B cell (primary cell): ENCODE data around the gene MBTPS2. TPM values are rescaled to one million over a fixed set of nuclear protein-coding genes. Genes with fewer than 3 reads are reported as not detected.
"Not testable (repeated sequence)": the region's sequence is repeated elsewhere in the genome, so short reads cannot be mapped to it uniquely, and the experiment has no call there.

Source experiments
- ATAC-seq: fragments of 200-7000 bp; cut with Tn5 transposase; one replicate; pipeline ENCODE4 v1.10.0; 2021; ENCODE audit warnings: low read depth, mild to moderate bottlenecking, moderate number of reproducible peaks, moderate library complexity
- CTCF ChIA-PET: fragments of 350-600 bp; sonication (Branson Sonifier 250); formaldehyde crosslinking; loops from one replicate; lab custom pipeline; 2021; ENCODE audit warnings: antibody characterized with exemption, inconsistent platforms; lab: Charles Lee
- POLR2A ChIA-PET: fragments of 350-600 bp; sonication (Branson Sonifier 250); formaldehyde crosslinking; loops from one replicate; lab custom pipeline; 2021; ENCODE audit warnings: antibody characterized with exemption; lab: Charles Lee
- DNase-seq: peaks from one replicate; pipeline ENCODE4 v3.0.0; 2013
- H2AFZ ChIP-seq: 2 replicates; pipeline ENCODE4 v1.6.1; 2012; ENCODE audit warnings: mild to moderate bottlenecking, low read depth, low read length; ENCODE audit not compliant: insufficient read depth, poor library complexity, severe bottlenecking
- H3K27ac ChIP-seq, 2 donors: 1 replicate in 1 of 2; 2 replicates in 1 of 2; pipeline ENCODE4 v1.5.1; 2012 to 2013; ENCODE audit warnings: low read length in 2 of 2, mild to moderate bottlenecking in 2 of 2, moderate library complexity in 1 of 2
- H3K27me3 ChIP-seq, 4 experiments: fragments of 200-600 bp in 1 of 4; sonication (generic) in 1 of 4; replicated peaks in 1 of 4; 1 replicate in 2 of 4; 2 replicates in 2 of 4; pipeline versions ENCODE4 v1.6.1 to v1.7.0; 2013 to 2016; ENCODE audit warnings: low read length in 3 of 4, mild to moderate bottlenecking in 2 of 4, mixed read lengths in 1 of 4, moderate library complexity in 1 of 4; ENCODE audit not compliant: insufficient read depth in 4 of 4, control insufficient read depth in 3 of 4; ENCODE audit errors: control extremely low read depth in 1 of 4
- H3K36me3 ChIP-seq, 2 experiments: replicated peaks in 1 of 2; 1 replicate in 1 of 2; 2 replicates in 1 of 2; pipeline versions ENCODE4 v1.6.1 to v1.7.1; 2013; ENCODE audit warnings: low read length in 1 of 2; ENCODE audit not compliant: insufficient read depth in 2 of 2, control insufficient read depth in 1 of 2; ENCODE audit errors: control extremely low read depth in 1 of 2, extremely low read depth in 1 of 2
- H3K4me1 ChIP-seq, 2 donors: fragments of 200-600 bp in 1 of 2; sonication (generic) in 1 of 2; 1 replicate in 1 of 2; 2 replicates in 1 of 2; pipeline versions ENCODE4 v1.5.1 to v1.6.1; 2013 to 2017; ENCODE audit warnings: low read length in 2 of 2; ENCODE audit not compliant: control insufficient read depth in 2 of 2, insufficient read depth in 2 of 2
- H3K4me2 ChIP-seq: replicated peaks from 2 replicates; pipeline ENCODE3; 2012; ENCODE audit warnings: mild to moderate bottlenecking, low read depth, low read length; ENCODE audit not compliant: poor library complexity, severe bottlenecking
- H3K4me3 ChIP-seq, 5 experiments: fragments of 200-600 bp in 1 of 5; sonication (generic) in 1 of 5; 1 replicate in 3 of 5; 2 replicates in 2 of 5; pipeline versions ENCODE4 v1.5.1 to v1.7.0; 2011 to 2016; ENCODE audit warnings: low read length in 4 of 5, mild to moderate bottlenecking in 4 of 5, low read depth in 2 of 5, control low read depth in 1 of 5, moderate library complexity in 1 of 5; ENCODE audit not compliant: insufficient read depth in 1 of 5; ENCODE audit errors: control extremely low read depth in 1 of 5, extremely low read depth in 1 of 5
- H3K79me2 ChIP-seq: fragments of 200-600 bp; sonication (generic); one replicate; pipeline ENCODE4 v1.6.0; 2016; ENCODE audit warnings: low read length; ENCODE audit not compliant: control insufficient read depth, insufficient read depth
- H3K9ac ChIP-seq: fragments of 200-600 bp; sonication (generic); 2 replicates; pipeline ENCODE4 v1.6.1; 2017; ENCODE audit warnings: mild to moderate bottlenecking, low read length, moderate library complexity
- H3K9me3 ChIP-seq, 3 donors: one replicate each; pipeline versions ENCODE4 v1.6.1 to v1.7.1; 2013; ENCODE audit warnings: low read length in 2 of 3; ENCODE audit not compliant: control insufficient read depth in 2 of 3, insufficient read depth in 1 of 3; ENCODE audit errors: control extremely low read depth in 1 of 3
- H4K20me1 ChIP-seq: 2 replicates; pipeline ENCODE4 v1.6.0; 2012; ENCODE audit warnings: mild to moderate bottlenecking, low read length; ENCODE audit not compliant: insufficient read depth, control insufficient read depth, poor library complexity, severe bottlenecking
- H3K27ac Mint-ChIP-seq: one replicate; pipeline ENCODE4 v1.8.0; 2021; ENCODE audit warnings: mixed read lengths
- H3K27me3 Mint-ChIP-seq: one replicate; pipeline ENCODE4 v1.8.0; 2021; ENCODE audit warnings: mixed read lengths
- H3K4me1 Mint-ChIP-seq: one replicate; pipeline ENCODE4 v1.8.0; 2021; ENCODE audit warnings: mixed read lengths
- H3K4me3 Mint-ChIP-seq: one replicate; pipeline ENCODE4 v1.8.0; 2021; ENCODE audit warnings: mixed read lengths
- H3K9me3 Mint-ChIP-seq: one replicate; pipeline ENCODE4 v1.8.0; 2022; ENCODE audit warnings: mixed read lengths; ENCODE audit not compliant: insufficient read depth
- CTCF ChIP-seq: fragments of 200-600 bp; IDR thresholded peaks from one replicate; pipeline ENCODE4 v1.8.0; 2022; ENCODE audit warnings: antibody characterized with exemption, mild to moderate bottlenecking
- EZH2 ChIP-seq: IDR thresholded peaks from 2 replicates; pipeline ENCODE4 v1.6.1; 2012; ENCODE audit warnings: borderline replicate concordance, low read depth, mild to moderate bottlenecking, moderate library complexity, low read length; ENCODE audit not compliant: insufficient read depth, poor library complexity, severe bottlenecking
- WGBS: methylation state at CpG from one replicate; pipeline ENCODE4 v1.1.5; 2013; ENCODE audit warnings: missing lambda C conversion rate; ENCODE audit not compliant: insufficient coverage; 5-methylcytosine and 5-hydroxymethylcytosine counted together
- intact Hi-C: fragments of 100-400 bp; cut with micrococcal nuclease; formaldehyde crosslinking; loops from one replicate; pipeline ENCODE4 v1.10.0; 2022
- polyA plus RNA-seq: library from polyadenylated mRNA; depleted of rRNA; stranded (reverse); fragments of >200 nt; gene quantifications from 2 replicates; pipeline ENCODE4 v1.2.3, GENCODE V29; 2012
- total RNA-seq, 2 donors: library from RNA; stranded (reverse); fragments of 120-200 nt in 1 of 2; gene quantifications; 1 replicate in 1 of 2; 2 replicates in 1 of 2; pipeline versions ENCODE4 v1.2.3 to v1.2.4, GENCODE V29; 2013 to 2022

Gene MBTPS2
- total and polyA plus RNA-seq, 2 donors (not counting 1 experiment from before 2014, with no cell fraction given), result 1.8 to 8.2 TPM

DNA sequence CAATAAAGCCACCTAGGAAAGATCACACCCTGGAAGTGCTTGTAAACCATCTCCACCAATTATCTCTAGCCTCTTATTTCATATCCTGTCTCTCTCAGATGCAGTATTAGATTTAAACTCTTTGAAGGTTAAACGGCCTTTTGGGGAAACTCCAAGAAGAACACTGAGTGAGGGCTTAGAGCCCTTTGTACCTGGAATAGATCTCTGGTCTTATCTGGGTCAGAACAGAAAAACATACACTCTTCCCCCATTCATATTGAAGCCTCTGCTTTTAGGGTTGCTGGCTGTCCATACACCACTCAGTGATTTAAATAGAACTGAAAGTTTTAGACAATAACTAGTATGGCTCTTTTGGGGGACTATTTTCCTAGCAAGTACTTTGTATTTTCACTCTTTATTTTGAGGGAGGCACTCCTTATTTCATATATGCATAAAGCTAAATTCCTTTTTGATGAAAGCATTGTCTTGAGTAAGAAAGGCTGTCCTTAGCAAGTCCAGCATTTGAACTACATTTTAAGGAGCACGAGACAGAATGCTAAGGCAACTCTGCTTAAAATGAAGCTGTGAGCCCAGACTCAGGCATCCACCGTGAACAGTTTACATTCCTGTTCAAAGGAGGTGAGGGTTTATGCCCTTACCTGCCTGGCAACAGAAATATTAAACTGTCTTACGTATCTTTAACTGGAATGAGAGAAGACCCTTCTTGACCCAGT is 33.8 kb downstream of the MBTPS2 start:
- Histone ChIP-seq H3K36me3 (no peaks in the 10 kb centered on the region), H3K9ac (no peak overlapping the region), H3K27me3 (no peaks in the 10 kb centered on the region), H2AFZ (no peak overlapping the region), H3K27ac (no peak overlapping the region), H3K79me2 (no peaks in the 10 kb centered on the region), H3K4me1 (no peaks in the 10 kb centered on the region), H3K9me3 (no peaks in the 10 kb centered on the region), H3K4me2 (no peak overlapping the region), H4K20me1 (no peaks in the 10 kb centered on the region), H3K4me3 (no peak overlapping the region)
- DNase-seq (no peak), ATAC-seq (no peak)
- ChIA-PET CTCF (no interaction called here), POLR2A (no interaction called here)
- H3K4me1 Mint-ChIP-seq, result no peaks in the 10 kb centered on the region
- H3K27ac Mint-ChIP-seq, result no peak overlapping the region
- intact Hi-C loops, result no loop called here
- H3K9me3 Mint-ChIP-seq, result no peaks in the 10 kb centered on the region
- no peak overlapping the region for H3K4me3 Mint-ChIP-seq
- no CpG with 5 or more reads among the region's 4 CpGs for WGBS
- no peaks in the 10 kb centered on the region for H3K27me3 Mint-ChIP-seq
- TF ChIP-seq CTCF, result no peak
- TF ChIP-seq EZH2, result no peak

GRCh38 chrX:21874182-21874581 is 34.8 kb downstream of the MBTPS2 start:
- H3K4me3 ChIP-seq, CTCF ChIA-PET, H3K27ac ChIP-seq, H3K4me2 ChIP-seq, H3K27ac Mint-ChIP-seq, ATAC-seq, H3K4me1 ChIP-seq, H3K36me3 ChIP-seq, H3K79me2 ChIP-seq, H4K20me1 ChIP-seq, intact Hi-C loops, POLR2A ChIA-PET, H3K9me3 Mint-ChIP-seq, H2AFZ ChIP-seq, DNase-seq, H3K27me3 ChIP-seq, H3K27me3 Mint-ChIP-seq, H3K9me3 ChIP-seq, H3K4me1 Mint-ChIP-seq, H3K9ac ChIP-seq, H3K4me3 Mint-ChIP-seq: not testable (repeated sequence)
- no CpG with 5 or more reads among the region's 3 CpGs for WGBS
